NCI-H2196 treated with DMSO at 0.1 percent for 48 hours (cell line): ENCODE measurements around the gene BOD1L1.

Source experiments
- DNase-seq: peaks from one replicate; lab custom pipeline; 2025; ENCODE audit not compliant: unreplicated experiment; lab: John Stamatoyannopoulos, UW

The BOD1L1 gene

DNA sequence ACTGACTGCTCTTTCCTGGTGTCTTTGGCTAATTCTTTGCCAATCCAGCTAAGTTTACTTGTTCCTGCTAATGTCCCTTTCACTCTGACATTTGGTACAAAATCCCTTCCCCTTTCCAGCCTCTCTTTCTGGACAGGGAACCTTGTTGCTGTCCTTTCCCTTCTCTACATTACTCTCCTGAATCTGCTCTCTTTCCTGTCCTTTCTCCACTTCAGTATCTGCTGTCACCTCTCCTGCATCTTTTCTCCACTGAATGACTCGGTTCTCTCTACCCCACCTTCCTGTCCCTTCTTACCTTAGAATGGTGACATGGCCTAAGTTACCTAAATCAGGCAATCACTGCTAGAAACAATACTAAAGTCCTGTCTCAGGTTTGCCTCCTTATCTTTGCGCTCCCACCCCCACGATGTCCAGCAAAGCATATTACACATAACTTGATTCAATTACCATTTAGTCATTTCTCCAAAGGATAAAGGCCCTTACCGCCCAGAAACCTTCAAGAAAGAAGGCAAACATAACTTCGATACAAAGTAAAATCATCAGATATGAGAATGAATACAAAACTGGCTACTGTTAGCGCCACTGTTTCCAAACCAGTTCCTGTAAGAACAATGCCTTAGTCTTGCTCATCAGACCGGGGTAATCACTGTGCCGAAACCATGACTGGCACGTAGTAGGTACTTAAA is 890 bp downstream of the BOD1L1 start:
- DNase-seq = no peak

DNA sequence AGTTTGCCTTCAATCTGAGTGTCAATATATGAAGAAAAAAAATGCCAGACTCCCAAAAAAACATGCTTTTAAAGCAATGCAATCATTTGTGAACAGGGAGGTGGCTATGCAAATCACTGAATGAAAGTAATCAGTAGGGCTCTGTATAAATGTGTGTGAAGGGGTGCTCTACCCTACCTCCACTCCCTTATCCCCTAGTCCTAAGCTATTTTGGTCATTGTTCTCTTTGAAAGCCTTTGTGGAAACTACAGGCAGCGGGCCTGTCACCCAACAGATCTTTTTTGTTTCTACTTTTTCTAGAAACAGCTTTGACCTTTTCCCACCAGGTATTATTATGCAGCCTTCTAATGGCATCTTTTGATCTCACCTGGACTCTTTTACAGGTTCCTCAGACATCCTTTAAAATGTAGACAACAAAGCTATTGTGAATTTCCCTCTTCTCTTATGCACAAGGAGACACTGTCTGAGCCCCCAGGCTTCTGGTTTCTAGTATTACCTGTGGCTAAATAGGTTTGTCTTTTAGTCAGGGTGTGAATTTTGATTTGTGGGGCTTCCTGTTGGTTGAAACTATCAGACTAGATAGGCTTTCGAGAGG is 9.2 kb downstream of the BOD1L1 start:
- no peak for DNase-seq

DNA sequence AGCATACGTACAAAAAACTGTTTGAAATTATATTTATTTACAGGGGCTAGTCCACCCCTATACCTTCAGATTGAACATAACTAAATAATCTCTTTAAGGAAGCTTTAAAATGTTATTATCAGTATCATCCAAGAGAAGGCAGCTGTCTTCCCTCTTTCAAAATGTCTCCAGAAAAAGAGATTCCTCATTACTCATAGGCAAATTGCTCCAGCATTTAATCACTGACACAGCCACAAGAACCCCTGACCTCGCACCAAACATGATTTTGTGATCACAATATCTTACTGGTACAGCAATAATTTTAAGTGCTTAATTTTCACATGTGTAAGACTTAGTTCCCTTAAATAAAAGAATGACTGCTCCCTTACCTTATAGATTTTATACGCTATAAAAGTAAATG is 9.7 kb downstream of the BOD1L1 start:
- DNase-seq = no peak

DNA sequence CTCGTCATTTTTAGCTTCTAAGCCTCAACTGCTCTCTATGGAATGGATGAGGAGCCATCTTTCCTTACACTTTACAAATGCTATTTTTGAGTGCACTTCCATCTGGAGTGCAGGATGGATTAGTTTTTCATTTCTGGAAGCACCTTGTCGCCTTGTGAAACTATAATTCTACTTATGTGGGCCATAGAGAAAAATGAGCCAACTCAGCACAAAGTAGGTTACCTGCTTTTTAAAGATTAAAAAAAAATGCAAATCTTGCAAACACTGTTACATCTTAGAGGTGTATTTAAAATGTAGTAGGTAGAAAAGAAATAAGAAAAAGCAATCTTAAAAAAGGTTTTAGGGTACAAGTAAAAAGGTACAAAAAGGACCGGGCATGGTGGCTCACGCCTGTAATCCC is 10.9 kb downstream of the BOD1L1 start:
- no peak for DNase-seq

DNA sequence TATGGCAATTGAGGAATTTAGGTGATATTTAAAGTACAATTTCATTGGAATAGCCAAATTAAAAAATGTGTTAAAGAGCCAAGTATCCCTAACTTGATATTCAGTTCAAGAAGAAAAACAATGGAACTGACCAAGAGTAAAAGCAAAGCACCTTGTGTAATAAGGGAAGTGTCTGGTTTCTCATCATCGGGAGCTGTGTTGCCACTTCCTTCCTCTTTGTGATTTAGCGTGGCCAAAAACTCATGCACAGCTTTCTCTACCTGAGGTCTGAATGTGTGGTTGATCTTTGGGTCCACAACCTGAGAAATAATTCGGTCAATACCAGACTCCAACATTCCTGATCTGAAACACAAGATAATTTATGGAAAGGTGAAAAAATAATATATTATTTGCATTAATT is 12.4 kb downstream of the BOD1L1 start:
- DNase-seq = no peak

DNA sequence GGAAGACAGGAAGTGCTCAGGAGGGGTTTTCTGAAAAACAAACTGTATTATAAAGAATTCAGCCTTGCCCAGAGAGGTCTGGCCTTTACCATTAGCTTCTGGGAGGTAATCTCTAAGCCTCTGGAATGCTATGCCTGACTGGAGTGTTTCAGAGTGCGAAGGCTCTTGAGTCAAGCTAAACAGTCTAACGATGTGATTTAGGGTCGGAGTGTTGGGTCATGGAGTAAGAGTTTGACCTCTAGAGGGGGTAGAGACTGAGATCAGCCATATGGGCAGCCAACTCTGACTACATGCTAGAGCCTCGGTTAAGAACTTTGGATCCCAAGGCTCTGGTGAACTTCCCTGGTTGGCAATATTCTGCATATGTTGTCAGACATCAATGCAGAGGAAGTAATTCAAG is 15.0 kb downstream of the BOD1L1 start:
- no peak for DNase-seq

DNA sequence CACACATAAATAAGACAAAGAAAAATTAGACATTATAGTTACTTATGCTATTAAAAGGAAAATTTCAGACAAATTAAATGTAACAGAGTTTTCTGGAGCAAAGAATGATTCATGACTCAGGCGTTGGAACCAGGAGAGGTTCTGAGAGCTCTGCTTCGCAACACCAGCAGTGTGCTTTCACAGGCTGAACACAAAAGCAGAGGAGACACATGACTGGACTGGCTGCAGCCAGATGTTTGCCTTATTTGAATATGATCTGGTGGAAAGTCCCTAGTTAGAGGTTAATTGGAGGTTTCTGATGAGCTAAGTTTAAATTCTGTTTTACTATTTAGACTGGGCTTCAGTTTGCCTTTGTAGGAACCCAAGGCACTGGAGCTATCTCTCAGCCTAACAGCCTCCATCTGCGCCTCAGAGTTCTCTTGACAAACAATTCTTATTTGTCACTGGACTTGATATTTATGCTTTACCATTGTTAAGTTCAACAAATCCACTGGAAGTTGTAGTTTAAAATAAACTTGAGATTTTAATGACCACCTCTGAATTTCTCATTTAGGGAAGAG is 16.2 kb downstream of the BOD1L1 start:
- DNase-seq = no peak

DNA sequence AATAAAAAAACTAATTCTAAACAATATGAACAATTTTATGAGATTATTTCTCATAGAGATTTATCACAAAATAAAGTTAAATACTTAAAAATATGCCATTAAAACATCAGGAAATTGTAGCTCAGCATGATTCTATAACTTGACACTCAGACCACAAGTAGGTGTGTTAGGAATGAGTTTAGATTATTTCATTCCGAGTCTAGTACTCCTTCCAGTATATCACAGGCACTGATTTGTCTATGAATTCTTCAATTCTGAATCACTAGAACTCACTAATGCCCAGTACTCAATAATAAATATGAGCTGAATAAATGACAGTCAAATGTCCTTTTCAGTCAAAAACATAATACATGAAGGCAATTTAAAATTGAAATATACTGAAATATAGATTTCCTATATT is 22.2 kb downstream of the BOD1L1 start:
- no peak for DNase-seq

DNA sequence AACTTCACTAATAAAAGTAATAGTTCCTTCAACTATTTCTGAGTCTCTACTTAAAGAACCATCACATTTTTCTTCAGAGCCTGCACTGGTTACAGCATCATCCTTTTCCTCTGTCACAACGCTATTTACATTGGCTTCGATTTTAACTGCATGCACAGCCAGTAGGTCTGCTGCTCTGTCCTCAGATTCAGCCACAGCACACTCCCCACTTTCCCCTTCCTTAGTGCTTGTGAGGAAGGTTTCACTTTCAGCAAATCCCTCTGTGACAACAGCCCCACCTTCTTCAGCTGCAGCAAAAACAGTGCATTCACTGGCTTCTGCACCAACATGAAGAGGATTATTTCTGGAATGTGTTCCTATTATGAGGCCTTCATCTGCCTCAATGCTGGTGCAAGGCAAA is 25.7 kb downstream of the BOD1L1 start:
- DNase-seq = no peak

DNA sequence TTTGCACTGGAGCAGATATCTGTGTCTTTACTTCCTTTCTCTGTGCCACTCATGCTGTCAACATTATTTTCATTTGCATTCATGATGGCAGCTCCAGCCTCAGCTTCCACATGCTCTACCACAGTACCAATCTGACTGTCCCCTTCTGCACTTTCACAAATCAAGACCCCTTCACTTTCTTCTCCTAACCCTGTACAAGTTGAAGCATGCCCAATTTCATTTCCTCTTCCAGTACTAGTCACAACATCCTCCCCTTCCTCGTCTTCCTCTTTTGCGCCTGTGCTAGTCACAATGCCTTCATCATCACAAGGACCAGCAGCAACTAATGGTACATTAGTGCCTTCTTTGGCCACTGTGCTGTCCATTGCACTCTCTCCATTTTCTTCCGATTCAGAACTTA is 26.5 kb downstream of the BOD1L1 start:
- DNase-seq = no peak

DNA sequence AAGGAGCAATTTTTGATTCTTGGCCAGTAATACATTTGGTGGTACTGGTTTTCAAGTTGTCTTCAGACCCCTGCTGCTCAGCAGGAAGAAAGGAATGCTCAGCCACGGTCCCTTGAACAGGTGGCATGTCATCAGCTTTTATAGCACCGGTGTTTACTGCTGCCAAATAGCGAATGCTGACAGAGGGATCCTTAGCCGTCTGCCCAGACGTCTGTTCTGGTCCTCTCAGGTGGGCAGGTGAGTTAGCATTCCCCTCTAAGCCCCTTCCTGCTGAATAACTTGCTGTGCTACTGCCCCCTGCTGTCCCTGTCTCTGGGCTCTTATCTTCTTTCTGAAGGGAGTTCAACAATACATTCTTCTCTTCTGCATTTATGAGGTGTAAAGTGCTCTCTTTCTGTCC is 28.4 kb downstream of the BOD1L1 start:
- no peak for DNase-seq

DNA sequence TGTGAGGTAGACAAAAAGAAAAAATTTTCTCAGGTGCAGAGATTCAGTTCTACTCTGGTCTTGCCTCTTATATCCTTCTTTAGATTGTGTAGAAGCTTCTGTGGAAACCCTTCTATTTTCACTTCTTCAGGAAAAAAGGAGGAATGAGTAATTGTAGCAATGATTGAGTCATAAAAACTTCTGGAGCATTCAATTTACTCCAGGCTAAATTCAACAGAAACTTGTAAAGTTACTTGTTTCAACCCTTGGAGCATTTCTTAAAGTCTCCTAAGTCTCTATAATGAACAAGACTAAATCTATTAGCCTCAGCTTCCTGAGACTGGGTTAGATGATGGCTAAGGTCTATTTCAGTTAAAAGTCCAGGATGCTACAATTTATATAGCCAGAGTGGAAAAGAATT is 29.9 kb downstream of the BOD1L1 start:
- no peak for DNase-seq

DNA sequence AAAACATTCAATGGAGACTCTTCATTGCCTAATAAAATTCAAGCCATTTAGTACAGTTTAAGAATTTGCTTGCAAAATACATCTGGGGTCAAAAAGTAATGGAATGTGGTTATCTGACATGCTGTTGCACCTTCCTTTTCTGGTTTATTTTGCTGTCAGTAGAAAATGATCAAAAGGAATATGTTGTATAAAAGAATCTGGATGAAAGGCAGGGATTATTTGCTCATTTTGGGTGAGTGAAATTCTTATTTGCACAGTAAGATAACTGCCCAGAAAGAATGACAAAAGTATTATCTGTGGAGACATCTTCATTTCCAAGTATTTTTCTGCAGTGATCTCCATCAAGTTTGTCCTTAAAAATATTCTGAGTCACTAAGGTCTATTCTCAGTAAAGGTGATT is 30.4 kb downstream of the BOD1L1 start:
- DNase-seq = no peak

DNA sequence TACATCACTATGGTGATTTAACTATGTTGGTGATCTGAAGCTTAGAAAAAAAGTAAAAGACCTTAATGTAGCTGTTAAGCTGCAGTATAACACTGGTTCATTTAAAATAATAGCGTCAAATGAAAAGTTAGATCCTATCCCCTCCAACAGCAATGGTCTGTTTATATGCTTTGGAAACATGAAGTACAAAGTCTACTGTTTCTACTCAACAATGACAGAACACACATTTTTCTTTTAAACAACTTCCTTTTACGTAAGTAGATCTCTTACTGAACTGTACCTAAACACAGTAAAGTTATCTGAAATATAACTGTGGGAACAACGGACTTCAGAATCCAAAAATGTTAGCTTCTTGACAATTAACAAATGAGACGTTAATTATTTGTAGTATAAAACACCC is 35.3 kb downstream of the BOD1L1 start:
- DNase-seq = no peak

DNA sequence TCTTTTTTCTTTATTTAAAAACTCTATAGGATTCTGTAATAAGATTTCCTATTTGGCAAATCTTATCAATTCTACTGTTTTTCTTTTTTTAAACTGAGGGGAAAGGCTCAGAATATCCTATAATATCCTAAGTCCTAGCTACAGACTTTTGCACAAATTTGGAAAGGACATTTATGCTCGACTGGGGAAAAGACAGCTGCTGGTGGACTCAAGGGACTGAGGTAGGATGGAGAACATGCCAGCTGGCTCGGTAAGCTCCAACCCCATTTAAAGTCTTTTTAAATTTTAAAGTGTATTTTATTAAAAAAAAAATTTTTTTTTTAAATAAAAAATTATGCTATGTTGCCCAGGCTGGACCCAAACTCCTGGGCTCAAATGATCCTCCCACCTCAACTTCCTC is 36.8 kb downstream of the BOD1L1 start:
- no peak for DNase-seq

DNA sequence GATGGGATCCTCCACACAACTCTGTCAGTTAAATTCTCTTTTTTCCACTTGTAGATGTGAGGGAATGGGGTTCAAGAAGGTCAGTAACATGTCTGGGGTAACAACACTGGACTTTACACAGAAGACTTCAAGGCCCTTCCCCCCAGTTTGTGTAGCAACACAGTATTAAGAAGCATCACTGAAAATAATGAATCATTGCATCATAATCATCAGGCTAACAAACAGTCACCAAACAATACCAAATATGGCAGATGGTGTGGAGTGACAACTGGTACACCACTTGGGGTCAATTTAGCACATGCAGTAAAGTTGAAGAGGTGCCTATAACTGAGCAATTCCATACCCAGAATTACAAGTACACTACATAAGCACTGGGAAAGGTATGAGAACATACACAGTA is 38.6 kb downstream of the BOD1L1 start:
- no peak for DNase-seq

DNA sequence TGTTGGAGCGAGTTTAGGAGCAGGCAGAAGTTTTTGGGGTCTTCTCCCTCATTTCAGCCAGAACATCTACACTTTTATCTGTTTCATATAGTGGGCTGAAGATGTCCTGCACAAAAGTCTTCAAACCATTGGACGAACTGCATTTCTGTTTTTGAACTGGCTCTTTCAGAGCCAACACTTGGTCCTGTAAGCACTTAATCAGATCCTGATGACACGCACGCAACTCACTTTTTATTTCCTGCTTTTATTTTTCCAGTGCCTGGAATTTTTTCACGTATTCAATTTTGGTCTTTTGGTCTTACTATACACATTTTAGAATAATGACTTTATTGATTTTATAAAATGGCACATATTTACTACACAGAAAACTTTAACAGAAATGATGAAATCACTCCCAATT is 43.0 kb downstream of the BOD1L1 start:
- DNase-seq = no peak

DNA sequence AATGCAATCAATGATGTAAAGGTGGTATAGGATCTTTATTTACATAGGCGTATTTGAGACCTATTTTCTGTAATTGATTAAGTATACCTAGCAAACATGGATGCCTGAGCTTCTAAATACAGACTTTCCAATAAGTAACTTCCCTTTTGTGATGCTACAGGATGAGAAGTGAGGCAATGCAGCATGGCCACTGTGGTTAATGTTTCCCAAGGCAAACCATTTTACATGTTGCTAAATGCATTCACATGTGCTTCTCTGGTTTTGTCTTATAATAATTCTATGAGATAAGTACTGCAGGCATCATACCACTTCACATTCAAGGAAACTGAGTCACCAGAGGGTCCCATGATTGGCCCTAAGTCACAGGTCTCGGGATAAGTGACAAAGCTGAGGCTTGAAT is 47.5 kb downstream of the BOD1L1 start:
- DNase-seq = no peak

DNA sequence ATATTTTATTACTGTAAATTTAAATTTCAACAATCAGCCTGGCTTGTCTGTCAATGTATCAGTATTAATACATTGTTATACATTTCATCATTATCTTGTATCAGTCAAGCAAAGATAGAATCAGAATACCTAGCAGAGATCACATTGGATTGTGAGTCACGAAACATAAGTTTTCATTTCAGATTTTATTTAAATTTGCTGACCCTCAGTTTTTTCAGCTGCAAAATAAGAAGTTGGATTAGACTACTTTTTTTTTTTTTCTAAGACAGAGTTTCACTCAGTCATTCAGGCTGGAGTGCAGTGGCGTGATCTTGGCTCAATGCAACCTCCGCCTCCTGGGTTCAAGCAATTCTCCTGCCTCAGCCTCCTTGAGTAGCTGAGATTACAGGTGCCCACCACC is 49.9 kb downstream of the BOD1L1 start:
- no peak for DNase-seq

DNA sequence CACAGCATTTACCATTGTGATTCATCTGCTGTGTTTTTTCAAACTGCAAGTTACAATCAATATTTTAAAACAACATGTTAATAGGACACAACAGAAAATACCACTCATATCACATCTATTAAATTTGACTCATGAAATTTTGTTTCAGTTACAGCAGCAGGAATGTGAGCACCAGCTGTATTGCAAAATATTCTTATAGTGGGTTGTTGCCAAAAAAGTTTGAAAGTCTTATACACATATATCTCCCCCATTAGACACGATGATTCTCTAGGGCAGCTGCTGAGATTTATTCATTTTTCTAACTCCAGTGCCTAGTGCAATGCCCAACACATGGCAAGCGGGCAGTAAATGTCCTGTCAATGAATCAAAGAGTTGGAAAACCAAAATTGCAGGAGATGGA is 56.6 kb downstream of the BOD1L1 start:
- DNase-seq = no peak

DNA sequence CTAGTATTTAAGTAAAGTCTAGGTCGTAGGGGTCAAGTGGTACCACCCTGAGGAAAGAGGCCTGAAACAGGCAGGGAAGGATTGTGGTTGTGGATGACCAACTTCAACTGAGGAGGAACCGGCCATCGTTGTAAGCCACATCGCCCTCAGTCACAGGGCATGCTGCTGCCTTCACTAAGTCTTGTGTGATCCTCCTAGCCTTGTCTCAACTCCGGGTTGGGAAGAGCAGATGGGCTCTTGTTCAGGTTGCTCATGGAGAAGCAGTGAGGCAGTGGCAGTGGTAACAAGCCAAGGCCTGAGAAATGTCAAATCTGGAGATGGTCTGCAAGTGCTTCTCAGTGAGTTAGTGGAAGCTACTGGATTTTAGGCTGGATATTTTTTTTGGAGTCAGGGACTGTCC is 60.4 kb downstream of the BOD1L1 start:
- DNase-seq = no peak

DNA sequence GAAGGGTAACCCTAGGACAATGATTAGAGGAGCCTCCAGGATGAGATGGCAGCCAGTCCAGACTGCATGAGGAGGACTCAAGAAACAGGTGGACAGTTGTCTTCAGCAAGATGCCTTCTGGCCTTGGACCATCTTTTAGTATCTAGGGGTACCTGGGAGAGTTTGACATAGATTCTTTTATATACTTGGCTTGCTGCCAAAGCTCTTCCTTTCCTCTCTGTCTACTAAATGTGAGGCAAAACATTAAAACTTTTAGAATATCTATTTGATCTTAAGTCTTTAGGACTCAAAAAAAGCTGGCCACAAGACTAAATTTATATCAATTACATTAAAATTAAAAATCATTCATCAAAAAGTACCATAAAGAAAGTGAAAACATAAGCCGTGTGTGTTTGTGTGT is 64.6 kb downstream of the BOD1L1 start:
- DNase-seq = no peak

DNA sequence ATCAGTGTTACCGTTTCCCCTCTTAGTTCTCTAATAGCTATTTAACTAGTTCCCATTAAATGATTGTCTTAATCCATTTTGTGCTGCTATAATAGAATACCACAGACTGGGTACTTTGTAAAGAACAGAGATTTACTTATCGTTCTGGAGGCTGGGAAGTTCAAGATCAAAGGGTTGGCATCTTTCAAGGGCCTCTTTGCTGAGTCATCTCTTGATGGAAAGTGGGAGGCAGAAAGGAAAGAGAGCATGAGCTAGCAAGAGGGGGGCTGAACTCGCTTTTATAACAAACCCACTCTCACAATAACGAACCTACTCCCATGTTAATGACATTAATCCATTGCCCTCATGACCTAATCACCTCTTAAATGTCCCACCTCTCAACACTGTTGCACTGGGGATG is 65.9 kb downstream of the BOD1L1 start:
- no peak for DNase-seq
